Measurements from ENCODE around the gene HTRA2.

The HTRA2 gene

GRCh38 chr2:74548285-74548899 lies 18.7 kb downstream of the HTRA2 start:
- H3K27me3 ChIP-seq (ENCODE audit: insufficient read depth, poor library complexity, severe bottlenecking) = no peaks in the 10 kb centered on the region
- TF ChIP-seq POLR2AphosphoS5 (IDR thresholded peaks at IDR 0.05; ENCODE audit: low read depth) (no peak), CTCF (IDR thresholded peaks at IDR 0.05; ENCODE audit: insufficient read depth, low read length) (no peak), SPI1 (IDR thresholded peaks at IDR 0.05; ENCODE audit: borderline replicate concordance, low read depth) (no peak), GABPA (IDR thresholded peaks at IDR 0.05; ENCODE audit: low read depth) (no peak)
- TF ChIP-seq, protein P1, sequence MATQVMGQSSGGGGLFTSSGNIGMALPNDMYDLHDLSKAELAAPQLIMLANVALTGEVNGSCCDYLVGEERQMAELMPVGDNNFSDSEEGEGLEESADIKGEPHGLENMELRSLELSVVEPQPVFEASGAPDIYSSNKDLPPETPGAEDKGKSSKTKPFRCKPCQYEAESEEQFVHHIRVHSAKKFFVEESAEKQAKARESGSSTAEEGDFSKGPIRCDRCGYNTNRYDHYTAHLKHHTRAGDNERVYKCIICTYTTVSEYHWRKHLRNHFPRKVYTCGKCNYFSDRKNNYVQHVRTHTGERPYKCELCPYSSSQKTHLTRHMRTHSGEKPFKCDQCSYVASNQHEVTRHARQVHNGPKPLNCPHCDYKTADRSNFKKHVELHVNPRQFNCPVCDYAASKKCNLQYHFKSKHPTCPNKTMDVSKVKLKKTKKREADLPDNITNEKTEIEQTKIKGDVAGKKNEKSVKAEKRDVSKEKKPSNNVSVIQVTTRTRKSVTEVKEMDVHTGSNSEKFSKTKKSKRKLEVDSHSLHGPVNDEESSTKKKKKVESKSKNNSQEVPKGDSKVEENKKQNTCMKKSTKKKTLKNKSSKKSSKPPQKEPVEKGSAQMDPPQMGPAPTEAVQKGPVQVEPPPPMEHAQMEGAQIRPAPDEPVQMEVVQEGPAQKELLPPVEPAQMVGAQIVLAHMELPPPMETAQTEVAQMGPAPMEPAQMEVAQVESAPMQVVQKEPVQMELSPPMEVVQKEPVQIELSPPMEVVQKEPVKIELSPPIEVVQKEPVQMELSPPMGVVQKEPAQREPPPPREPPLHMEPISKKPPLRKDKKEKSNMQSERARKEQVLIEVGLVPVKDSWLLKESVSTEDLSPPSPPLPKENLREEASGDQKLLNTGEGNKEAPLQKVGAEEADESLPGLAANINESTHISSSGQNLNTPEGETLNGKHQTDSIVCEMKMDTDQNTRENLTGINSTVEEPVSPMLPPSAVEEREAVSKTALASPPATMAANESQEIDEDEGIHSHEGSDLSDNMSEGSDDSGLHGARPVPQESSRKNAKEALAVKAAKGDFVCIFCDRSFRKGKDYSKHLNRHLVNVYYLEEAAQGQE (IDR thresholded peaks at IDR 0.05; ENCODE audit: insufficient replicate concordance, low read depth) = no peak
- no peak for DNase-seq (ENCODE audit: low read depth in 1 of 2, low spot score in 1 of 2)
- H3K27ac ChIP-seq (replicated peaks) = no peak overlapping the region
- peak overlapping the region; percentile 51 for H3K4me3 ChIP-seq (replicated peaks; ENCODE audit: insufficient read depth, low read length)

DNA sequence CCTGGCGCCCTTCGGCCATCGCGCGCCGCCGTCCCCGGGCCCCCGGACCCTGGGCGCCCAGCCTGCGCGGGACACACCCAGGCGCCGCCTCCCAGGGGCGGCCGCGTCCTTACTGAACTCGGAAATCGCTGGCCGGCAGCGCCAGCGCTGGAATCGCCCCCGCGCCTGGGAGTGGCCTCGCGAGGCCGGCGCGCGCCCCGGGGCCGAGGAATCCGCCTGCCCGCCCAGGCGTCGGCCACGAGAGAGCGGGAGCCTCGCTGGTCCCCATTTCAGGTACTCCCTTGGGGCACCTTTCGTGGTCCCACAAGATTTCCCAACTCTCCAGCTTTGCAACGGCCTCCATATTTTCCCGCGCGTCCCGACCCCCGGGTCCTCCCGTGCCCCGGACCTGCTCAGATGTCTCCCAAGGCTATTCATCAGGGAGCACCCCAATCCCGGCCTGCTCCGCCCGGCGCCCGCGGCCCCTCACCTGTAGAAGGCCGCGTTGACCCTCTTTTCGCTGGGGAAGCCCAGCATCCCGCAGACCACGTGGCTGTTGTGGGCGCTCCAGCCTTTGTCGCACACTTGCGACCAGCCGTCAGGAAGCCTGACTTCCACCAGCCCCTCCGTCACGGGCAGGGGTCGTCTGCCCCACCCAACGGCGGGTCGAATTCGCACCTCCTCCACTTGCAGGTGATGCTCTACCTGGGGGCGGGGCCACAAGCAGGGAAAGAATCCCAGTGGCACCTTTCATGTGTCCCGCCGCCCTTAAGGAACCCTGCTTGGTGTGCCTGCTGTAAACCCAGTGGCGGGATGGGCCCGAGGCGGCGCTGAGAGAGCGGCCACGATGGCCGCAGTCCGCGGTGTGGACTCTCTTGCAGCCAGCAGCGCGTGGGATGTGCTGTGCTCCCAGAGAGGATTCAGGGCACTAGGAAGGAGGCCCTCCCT lies 19.4 kb downstream of the HTRA2 start:
- no peak for TF ChIP-seq GABPA (IDR thresholded peaks at IDR 0.05; ENCODE audit: low read depth)
- Histone ChIP-seq H3K4me3 (replicated peaks; ENCODE audit: insufficient read depth, low read length) (peak overlapping the region; percentile 51), H3K27ac (replicated peaks) (no peak overlapping the region), H3K27me3 (ENCODE audit: insufficient read depth, poor library complexity, severe bottlenecking) (no peaks in the 10 kb centered on the region)
- no peak for DNase-seq (ENCODE audit: low read depth in 1 of 2, low spot score in 1 of 2)

DNA sequence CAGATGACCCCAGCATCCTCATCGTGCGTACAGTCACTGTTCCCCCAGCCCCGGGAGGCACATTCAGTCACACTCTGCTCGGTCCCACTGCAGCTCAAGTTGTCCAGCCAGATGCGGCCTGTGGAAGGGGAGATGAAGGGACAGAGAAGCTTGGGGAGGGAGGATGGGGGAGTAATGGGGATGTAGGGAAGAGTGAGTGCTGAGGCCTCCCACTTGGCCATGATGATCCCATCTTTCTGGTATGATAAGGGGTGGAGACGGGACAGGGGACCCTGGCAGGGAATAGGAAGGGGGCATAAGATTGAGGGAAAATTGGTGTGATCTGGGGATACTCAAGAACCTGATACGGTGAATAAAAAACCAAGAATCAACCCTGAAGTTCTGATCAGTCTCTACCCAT lies 20.5 kb downstream of the HTRA2 start:
- Histone ChIP-seq H3K27ac (replicated peaks) (no peak overlapping the region), H3K4me3 (replicated peaks; ENCODE audit: insufficient read depth, low read length) (no peak overlapping the region), H3K27me3 (ENCODE audit: insufficient read depth, poor library complexity, severe bottlenecking) (no peaks in the 10 kb centered on the region)
- DNase-seq (ENCODE audit: low read depth in 1 of 2, low spot score in 1 of 2) = no peak
- TF ChIP-seq POLR2AphosphoS5 (IDR thresholded peaks at IDR 0.05; ENCODE audit: low read depth) (no peak), GABPA (IDR thresholded peaks at IDR 0.05; ENCODE audit: low read depth) (no peak), SPI1 (IDR thresholded peaks at IDR 0.05; ENCODE audit: borderline replicate concordance, low read depth) (no peak), CTCF (IDR thresholded peaks at IDR 0.05; ENCODE audit: insufficient read depth, low read length) (no peak)

DNA sequence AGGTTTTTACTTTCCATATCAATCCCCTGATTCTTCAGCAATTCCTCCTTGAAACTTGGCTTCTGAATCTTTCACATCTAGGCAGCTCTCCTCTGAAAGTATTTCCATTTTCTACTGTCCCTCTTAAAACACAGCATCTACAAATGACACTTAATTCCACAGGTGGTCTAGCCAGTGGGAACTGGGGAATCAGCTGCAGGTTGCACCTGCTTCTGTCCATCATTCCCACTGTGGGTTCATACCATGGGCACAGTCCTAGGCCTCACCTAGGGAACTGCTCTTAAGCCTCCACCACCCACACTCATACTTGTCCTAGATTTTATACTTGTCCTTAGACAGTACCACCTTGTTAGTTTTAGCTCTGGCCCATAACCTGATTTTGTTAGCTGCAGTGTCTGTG lies 21.8 kb downstream of the HTRA2 start:
- Histone ChIP-seq H3K4me3 (replicated peaks; ENCODE audit: insufficient read depth, low read length) (no peak overlapping the region), H3K27me3 (ENCODE audit: insufficient read depth, poor library complexity, severe bottlenecking) (no peaks in the 10 kb centered on the region), H3K27ac (replicated peaks) (no peak overlapping the region)
- TF ChIP-seq, protein P1 (IDR thresholded peaks at IDR 0.05; ENCODE audit: insufficient replicate concordance, low read depth) = no peak
- TF ChIP-seq CTCF (IDR thresholded peaks at IDR 0.05; ENCODE audit: insufficient read depth, low read length) = no peak
- no peak for TF ChIP-seq SPI1 (IDR thresholded peaks at IDR 0.05; ENCODE audit: borderline replicate concordance, low read depth)
- no peak for TF ChIP-seq GABPA (IDR thresholded peaks at IDR 0.05; ENCODE audit: low read depth)
- no peak for TF ChIP-seq POLR2AphosphoS5 (IDR thresholded peaks at IDR 0.05; ENCODE audit: low read depth)
- DNase-seq (ENCODE audit: low read depth in 1 of 2, low spot score in 1 of 2) = no peak
